ENCODE data around the gene C1orf56.
A peak's percentile ranks its signal among the peaks of the same experiment; 100 is the strongest.

Gene C1orf56, protein sequence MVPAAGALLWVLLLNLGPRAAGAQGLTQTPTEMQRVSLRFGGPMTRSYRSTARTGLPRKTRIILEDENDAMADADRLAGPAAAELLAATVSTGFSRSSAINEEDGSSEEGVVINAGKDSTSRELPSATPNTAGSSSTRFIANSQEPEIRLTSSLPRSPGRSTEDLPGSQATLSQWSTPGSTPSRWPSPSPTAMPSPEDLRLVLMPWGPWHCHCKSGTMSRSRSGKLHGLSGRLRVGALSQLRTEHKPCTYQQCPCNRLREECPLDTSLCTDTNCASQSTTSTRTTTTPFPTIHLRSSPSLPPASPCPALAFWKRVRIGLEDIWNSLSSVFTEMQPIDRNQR

DNA sequence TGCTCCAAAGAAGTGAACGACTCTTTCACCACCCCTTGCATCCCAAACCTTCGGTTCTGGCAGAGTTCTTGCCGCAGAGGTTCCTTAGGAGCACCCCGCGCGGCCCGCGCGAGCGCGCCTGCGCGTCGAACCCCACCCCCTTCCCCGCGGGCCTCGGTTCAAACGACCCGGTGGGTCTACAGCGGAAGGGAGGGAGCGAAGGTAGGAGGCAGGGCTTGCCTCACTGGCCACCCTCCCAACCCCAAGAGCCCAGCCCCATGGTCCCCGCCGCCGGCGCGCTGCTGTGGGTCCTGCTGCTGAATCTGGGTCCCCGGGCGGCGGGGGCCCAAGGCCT lies at the start of gene C1orf56:
Gene C1orf56, plus strand, starts transcription at position 161 of the 334 bp plus-strand sequence. Its CDS starts 97 bp downstream, at position 258.
- Mint-ChIP-seq H3K27me3 (peaks cover 18% of the 10 kb centered on the region), H3K4me1 (ENCODE audit: low read depth) (peaks cover 40% of the 10 kb centered on the region), H3K9me3 (no peaks in the 10 kb centered on the region), H3K27ac (peak within 1 kb of the TSS; percentile 59), H3K36me3 (ENCODE audit: low read depth) (peaks cover 27% of the 10 kb centered on the region), H3K4me3 (peak within 1 kb of the TSS; percentile 87)
- intact Hi-C loops (cut with micrococcal nuclease) = no loop called here

DNA sequence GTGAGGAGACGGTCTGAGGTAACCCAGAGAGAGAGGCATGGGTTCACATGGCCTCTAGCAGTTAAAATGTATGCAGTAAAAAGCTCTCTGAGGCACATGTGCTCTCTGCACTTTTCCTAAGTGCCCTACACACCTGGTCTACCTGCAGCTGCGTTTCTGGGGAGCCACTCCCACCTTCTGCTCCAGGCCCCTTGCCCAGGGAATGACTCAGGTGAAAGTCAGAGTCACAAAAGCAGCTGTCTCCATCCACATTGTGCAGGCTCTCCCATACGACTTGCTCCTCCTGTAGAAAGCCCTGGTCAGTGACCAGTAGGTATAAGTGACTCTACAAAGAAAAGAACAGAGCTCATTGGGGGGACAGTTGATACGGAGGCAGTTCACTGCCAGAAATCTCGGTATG lies 49.6 kb upstream of the C1orf56 start:
- no peak overlapping the region for H3K4me3 Mint-ChIP-seq
- H3K9me3 Mint-ChIP-seq = no peaks in the 10 kb centered on the region
- no peak overlapping the region for H3K27ac Mint-ChIP-seq
- H3K27me3 Mint-ChIP-seq = no peaks in the 10 kb centered on the region
- H3K36me3 Mint-ChIP-seq (ENCODE audit: low read depth) = peaks cover 56% of the 10 kb centered on the region
- peaks cover 39% of the 10 kb centered on the region for H3K4me1 Mint-ChIP-seq (ENCODE audit: low read depth)
- intact Hi-C loops (cut with micrococcal nuclease) = loop anchor here (10.0 kb wide), 1 partner anchor 163 kb away; no protein-coding TSS in a partner anchor

DNA sequence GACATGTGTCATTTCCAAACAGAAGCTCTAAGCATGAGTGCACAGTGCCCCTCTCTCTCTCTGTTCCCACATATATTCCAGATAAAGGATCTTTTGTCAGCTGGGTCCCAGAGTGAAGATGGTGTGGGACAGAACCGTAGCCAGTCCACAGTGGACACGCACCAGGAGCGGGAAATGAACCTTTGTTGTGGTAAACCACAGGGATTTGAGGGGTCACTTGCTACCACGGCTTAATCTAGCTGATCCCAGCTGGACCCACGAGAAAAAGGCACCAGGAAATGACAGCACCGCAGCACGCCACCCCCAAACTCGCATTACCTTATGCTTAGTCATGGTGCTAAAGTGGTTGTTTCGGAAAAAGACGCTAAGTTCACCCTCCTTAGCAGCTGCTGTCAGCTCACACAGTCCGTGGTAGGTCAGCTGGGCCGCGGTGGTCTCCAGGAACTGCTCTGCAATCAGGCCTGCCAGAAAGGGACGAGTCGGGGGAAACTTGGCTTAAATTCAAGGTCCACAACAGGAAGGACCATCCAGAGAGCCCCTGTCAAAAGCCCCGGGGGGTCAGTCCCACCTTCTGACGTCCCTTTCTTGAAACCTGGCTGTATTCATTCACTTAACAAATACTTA lies 48.4 kb upstream of the C1orf56 start:
- intact Hi-C loops (cut with micrococcal nuclease) = loop anchor here (10.0 kb wide), 1 partner anchor 164 kb away; no protein-coding TSS in a partner anchor
- no peaks in the 10 kb centered on the region for H3K27me3 Mint-ChIP-seq
- H3K36me3 Mint-ChIP-seq (ENCODE audit: low read depth) = peaks cover 56% of the 10 kb centered on the region
- no peak overlapping the region for H3K27ac Mint-ChIP-seq
- no peaks in the 10 kb centered on the region for H3K9me3 Mint-ChIP-seq
- H3K4me1 Mint-ChIP-seq (ENCODE audit: low read depth) = peaks cover 44% of the 10 kb centered on the region
- no peak overlapping the region for H3K4me3 Mint-ChIP-seq

DNA sequence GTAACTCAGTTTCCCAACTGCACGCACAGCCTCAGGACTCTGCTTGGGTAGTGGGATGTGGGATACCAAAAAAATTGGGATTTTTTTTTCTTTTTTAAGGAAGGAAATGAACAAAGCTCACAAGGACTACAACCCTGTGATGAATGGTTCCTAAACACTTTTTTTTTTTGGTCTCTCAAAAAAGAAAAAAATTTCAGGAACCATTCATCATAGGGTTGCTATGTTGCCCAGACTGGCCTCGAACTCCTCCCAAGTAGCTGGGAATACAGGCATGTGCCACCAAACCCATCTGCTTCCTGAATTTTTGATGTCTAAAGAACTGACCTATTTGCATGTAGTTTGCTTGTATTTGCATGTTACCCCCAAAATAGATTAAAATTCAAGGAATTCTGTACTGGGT lies 47.6 kb upstream of the C1orf56 start:
- Mint-ChIP-seq H3K4me1 (ENCODE audit: low read depth) (peaks cover 52% of the 10 kb centered on the region), H3K9me3 (no peaks in the 10 kb centered on the region), H3K27me3 (no peaks in the 10 kb centered on the region), H3K27ac (no peak overlapping the region), H3K4me3 (no peak overlapping the region), H3K36me3 (ENCODE audit: low read depth) (peaks cover 48% of the 10 kb centered on the region)
- intact Hi-C loops (cut with micrococcal nuclease) = loop anchor here (10.0 kb wide), 1 partner anchor 165 kb away; no protein-coding TSS in a partner anchor

DNA sequence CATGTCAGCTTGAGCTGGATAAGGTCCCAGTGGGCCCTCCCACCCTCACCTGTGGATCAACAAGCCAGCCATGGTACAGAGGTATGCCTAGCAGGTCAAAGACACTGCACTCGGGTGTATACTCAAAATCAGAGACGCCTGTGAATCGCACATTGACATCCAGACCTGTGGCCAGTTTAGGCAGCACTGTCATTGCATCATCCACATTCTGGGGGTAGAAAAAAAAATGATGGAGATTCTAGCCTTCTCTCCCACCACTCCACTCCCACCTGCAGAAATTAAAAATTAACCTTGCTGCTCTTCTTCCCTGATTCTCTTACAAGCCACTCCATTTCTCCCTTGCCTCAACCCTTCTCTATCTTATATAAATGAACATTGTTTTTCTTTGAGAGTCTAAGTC lies 47.1 kb upstream of the C1orf56 start:
- no peak overlapping the region for H3K27ac Mint-ChIP-seq
- intact Hi-C loops (cut with micrococcal nuclease) = no loop called here
- H3K4me1 Mint-ChIP-seq (ENCODE audit: low read depth) = peaks cover 56% of the 10 kb centered on the region

DNA sequence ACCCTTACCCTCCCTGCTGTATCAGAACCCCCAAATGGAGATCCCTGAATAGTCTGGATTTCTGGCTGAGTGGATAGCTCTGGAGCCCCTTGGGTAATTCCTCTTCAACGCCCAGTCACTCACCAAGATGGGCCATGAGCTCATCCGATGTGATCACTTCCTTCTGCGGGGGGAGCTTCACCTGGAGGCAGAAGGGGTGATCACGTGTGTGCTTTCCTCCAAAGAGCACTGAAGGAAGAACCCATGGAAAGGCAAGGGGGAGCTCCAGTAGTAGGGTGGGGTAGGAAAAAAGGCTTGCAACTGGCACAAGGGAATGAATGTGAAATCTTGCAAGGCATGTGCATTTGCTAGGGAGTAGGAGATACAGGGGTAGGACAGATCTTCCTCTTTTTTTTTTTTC lies 45.9 kb upstream of the C1orf56 start:
- peak overlapping the region; percentile 62 for H3K27ac Mint-ChIP-seq
- H3K4me1 Mint-ChIP-seq (ENCODE audit: low read depth) = peaks cover 68% of the 10 kb centered on the region
- no peaks in the 10 kb centered on the region for H3K9me3 Mint-ChIP-seq
- H3K36me3 Mint-ChIP-seq (ENCODE audit: low read depth) = peaks cover 44% of the 10 kb centered on the region
- intact Hi-C loops (cut with micrococcal nuclease) = no loop called here
- no peak overlapping the region for H3K4me3 Mint-ChIP-seq
- no peaks in the 10 kb centered on the region for H3K27me3 Mint-ChIP-seq

More for the DNA sequence above, 47.1 kb upstream of the C1orf56 start:
- Mint-ChIP-seq H3K4me3 (no peak overlapping the region), H3K9me3 (no peaks in the 10 kb centered on the region), H3K36me3 (ENCODE audit: low read depth) (peaks cover 43% of the 10 kb centered on the region), H3K27me3 (no peaks in the 10 kb centered on the region)

DNA sequence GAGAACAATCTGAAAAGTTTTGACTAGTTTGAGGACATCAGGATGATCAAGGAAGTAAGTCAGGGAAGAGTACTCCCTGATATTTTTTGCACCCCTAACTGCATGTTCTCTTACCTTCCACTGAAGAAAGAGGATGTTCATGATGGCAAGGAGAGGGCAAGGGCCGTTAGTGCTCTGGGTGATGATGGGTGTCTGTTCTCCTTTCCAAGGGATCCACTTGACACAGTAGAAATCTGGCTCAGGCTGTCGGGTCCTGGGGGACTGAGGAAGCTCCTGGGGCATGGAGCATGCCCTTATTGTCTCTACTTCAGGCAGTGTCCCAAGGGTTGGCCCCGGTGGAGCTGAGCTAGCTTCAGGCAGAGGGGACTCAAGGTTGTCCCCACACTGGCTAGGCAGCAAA lies 45.5 kb upstream of the C1orf56 start:
- Mint-ChIP-seq H3K4me3 (no peak overlapping the region), H3K27ac (peak overlapping the region; percentile 62), H3K27me3 (no peaks in the 10 kb centered on the region), H3K36me3 (ENCODE audit: low read depth) (peaks cover 42% of the 10 kb centered on the region), H3K4me1 (ENCODE audit: low read depth) (peaks cover 73% of the 10 kb centered on the region), H3K9me3 (no peaks in the 10 kb centered on the region)
- intact Hi-C loops (cut with micrococcal nuclease) = no loop called here

DNA sequence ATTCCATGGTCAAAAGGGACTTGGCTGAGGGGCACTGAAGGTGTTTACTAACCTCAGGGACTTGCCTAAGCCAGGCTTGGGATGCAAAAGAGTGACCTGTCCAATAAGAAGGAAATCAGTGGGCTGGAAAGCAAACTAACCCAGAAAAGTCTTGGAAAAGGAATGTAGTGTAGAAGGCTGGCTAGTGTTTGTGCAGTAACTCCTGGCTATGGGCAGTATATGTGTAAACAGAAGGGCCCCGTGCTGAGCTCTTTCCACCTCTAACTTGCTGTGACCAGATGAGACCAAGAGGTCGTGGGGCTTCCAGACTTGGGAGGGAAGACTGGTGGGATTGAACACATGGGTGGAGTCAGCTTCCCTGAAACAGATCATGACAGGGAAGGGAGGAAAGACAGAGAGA lies 44.9 kb upstream of the C1orf56 start:
- Mint-ChIP-seq H3K27me3 (no peaks in the 10 kb centered on the region), H3K9me3 (no peaks in the 10 kb centered on the region), H3K36me3 (ENCODE audit: low read depth) (peaks cover 36% of the 10 kb centered on the region), H3K27ac (peak overlapping the region; percentile 62), H3K4me3 (no peak overlapping the region), H3K4me1 (ENCODE audit: low read depth) (peaks cover 78% of the 10 kb centered on the region)
- intact Hi-C loops (cut with micrococcal nuclease) = no loop called here

DNA sequence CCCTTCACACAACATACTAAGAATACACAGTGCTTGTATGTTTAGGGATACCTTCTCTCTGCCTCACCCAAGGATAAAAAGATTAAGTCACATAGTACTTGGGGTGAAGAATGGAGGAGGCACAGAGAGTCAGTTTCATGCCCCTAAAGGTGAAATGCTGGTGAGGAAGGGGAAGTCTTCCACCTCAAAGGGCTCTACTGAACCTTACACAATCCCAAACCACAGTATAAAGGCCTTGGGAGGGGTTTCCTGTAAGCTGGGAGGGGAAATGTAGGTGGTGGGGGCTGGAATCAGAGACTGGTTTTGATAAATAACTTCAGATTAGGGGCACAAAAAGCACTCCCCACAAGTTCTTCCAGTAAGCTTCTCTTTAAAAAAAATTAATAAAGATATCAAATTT lies 44.4 kb upstream of the C1orf56 start:
- peaks cover 31% of the 10 kb centered on the region for H3K36me3 Mint-ChIP-seq (ENCODE audit: low read depth)
- no peaks in the 10 kb centered on the region for H3K9me3 Mint-ChIP-seq
- peak overlapping the region; percentile 62 for H3K27ac Mint-ChIP-seq
- peaks cover 84% of the 10 kb centered on the region for H3K4me1 Mint-ChIP-seq (ENCODE audit: low read depth)
- H3K27me3 Mint-ChIP-seq = no peaks in the 10 kb centered on the region
- no peak overlapping the region for H3K4me3 Mint-ChIP-seq
- intact Hi-C loops (cut with micrococcal nuclease) = no loop called here

DNA sequence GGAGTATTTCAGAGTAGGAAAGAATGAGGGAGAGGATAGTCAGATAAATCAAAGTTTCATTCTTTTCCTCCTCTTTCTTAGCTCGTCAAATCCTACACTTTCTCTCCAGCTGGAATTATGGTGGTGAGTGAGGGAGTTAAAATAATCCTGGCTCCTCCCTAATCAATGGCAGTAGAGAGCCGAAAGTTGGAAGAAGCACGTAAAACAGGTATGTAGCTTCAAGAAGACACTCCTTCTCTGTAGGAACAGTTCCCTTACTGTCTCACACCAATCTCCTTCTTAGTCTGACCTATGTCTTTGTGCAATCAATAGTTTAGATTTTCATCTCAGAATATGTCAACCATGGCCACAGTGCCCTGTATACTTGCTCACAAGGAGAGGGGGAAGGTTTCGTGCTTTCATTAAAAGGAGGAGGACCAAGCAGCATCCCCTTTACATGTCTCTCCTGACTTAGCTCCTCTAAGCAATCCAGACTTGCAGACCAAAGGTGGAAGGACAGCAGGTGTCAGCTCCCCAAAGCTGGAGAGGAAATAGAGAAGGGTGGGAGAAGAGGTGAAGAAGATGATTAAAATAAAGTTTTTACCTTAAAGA lies 41.7 kb upstream of the C1orf56 start:
- intact Hi-C loops (cut with micrococcal nuclease) = no loop called here
- Mint-ChIP-seq H3K4me1 (ENCODE audit: low read depth) (peaks cover 87% of the 10 kb centered on the region), H3K4me3 (peak overlapping the region; percentile 98), H3K27me3 (no peaks in the 10 kb centered on the region), H3K27ac (peak overlapping the region; percentile 98), H3K36me3 (ENCODE audit: low read depth) (peaks cover 19% of the 10 kb centered on the region), H3K9me3 (no peaks in the 10 kb centered on the region)

DNA sequence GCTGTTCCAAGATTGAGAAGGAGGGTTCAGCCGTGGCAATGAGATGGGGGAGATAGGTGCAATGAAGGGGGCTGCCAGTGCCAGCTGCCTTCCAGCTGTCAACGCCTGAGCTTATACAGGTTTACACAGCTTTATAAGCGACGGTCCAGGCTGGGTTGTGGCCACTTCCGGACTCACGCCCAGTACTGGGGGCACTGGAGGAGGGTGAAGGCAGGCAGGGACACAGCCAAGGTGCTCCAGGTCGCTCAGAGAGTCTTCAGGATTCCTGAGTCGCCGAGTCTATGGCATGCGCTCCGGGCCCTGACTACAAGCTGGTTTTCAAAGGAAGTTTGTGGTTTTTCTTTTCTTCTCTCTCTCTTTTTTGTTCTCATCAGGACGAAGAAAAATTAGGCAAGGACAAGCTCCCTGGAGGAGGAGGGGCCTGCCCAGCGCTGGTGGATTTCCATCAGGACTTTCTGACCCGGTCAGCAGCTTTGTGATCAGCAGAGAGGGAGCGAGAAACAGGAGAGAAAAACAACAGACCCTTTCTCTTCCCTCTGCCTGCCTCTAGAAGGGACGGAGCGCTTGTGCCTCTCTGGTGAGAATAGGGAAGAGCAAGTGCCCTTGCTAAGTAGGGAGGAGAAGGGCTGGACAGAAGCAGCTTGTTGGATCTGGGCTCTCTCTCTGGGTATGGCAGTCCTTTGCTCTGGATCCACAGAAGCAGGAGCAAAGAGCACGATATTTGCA lies 41.1 kb upstream of the C1orf56 start, which contains the start of gene MINDY1:
Gene MINDY1, minus strand, starts transcription at position 576 of the 726 bp plus-strand sequence. CDS start 4,285 bp downstream, outside the sequence.
- Mint-ChIP-seq H3K36me3 (ENCODE audit: low read depth) (peaks cover 18% of the 10 kb centered on the region), H3K4me3 (peak within 1 kb of the TSS; percentile 98), H3K27me3 (no peaks in the 10 kb centered on the region), H3K27ac (peak within 1 kb of the TSS; percentile 98), H3K4me1 (ENCODE audit: low read depth) (peaks cover 85% of the 10 kb centered on the region), H3K9me3 (no peaks in the 10 kb centered on the region)
- intact Hi-C loops (cut with micrococcal nuclease) = no loop called here

DNA sequence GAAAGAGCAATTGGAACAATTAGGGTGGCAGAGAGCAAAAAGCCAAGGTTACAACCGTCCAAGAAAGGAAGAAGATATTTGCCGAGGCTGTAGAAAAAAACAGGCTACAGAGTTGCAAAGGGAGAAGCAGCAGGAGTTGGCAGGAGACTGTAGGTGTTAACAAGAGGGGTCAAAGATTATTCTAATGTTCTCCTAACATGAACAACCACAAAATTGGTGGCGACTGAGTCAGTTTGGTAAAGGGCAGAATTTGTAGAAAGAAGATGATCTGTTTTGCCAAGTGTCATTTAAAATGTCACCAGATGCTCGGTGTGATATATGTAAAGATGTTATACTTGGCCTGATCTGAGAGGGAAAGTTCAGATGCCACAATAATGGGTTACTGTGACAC lies 39.7 kb upstream of the C1orf56 start:
- peak overlapping the region; percentile 98 for H3K27ac Mint-ChIP-seq
- peaks cover 72% of the 10 kb centered on the region for H3K4me1 Mint-ChIP-seq (ENCODE audit: low read depth)
- peak overlapping the region; percentile 98 for H3K4me3 Mint-ChIP-seq
- no peaks in the 10 kb centered on the region for H3K27me3 Mint-ChIP-seq
- no peaks in the 10 kb centered on the region for H3K9me3 Mint-ChIP-seq
- intact Hi-C loops (cut with micrococcal nuclease) = no loop called here
- peaks cover 25% of the 10 kb centered on the region for H3K36me3 Mint-ChIP-seq (ENCODE audit: low read depth)

DNA sequence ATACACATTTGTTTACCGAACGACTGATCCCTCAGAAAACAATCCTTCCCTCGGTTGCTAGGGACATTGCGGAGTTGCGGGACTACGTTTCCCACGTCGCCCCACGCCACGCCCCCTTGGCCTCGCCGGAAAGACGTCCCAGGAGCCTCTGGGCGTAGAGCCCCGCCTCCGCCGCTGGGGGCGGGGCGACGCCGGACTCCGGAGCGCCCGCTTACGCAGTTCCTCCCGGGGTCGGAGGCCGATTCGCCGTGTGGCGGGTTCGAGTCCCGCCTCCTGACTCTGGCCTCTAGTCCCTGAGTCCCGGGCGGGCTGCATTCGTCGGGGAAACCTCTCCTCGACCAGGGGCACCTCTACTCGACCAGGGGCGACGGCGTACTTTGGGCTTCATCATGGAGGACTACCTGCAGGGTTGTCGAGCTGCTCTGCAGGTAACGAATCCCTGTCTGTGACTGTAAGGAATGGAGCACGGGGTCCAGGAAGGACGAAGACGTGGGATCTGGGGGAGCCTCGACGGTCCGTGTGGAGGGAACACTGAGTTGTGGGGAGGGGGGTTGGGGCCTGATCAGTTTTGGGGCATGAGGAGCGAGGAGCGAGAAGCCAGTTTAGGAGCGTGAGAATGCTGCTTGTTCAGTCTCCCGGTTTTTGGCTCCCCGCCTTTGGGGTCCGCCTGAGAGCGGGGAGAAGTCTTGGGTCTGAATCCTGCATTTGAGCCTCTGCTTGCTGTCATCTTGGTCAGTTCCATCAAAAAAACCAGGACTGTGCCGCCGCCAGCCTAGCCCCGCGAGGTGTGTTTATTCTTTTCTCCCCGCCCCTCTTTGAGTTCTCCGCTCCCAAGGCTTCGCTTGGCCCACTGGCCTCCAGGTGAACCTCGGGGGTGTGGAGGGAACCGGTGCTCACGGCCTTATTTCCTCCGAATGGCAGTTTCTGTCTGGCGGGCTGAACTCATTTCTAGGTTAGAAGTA lies 39.0 kb upstream of the C1orf56 start, which contains the start of gene PRUNE1:
Gene PRUNE1, plus strand, starts transcription at position 206 of the 962 bp plus-strand sequence. Its CDS starts 184 bp downstream, at position 390.
- peak within 1 kb of the TSS; percentile 98 for H3K27ac Mint-ChIP-seq
- intact Hi-C loops (cut with micrococcal nuclease) = no loop called here
- peaks cover 70% of the 10 kb centered on the region for H3K4me1 Mint-ChIP-seq (ENCODE audit: low read depth)
- no peaks in the 10 kb centered on the region for H3K27me3 Mint-ChIP-seq
- peak within 1 kb of the TSS; percentile 98 for H3K4me3 Mint-ChIP-seq
- H3K9me3 Mint-ChIP-seq = no peaks in the 10 kb centered on the region
- peaks cover 31% of the 10 kb centered on the region for H3K36me3 Mint-ChIP-seq (ENCODE audit: low read depth)
